OCI-LY7 (cell line): ENCODE results near the gene LARGE1. TPM values are rescaled to one million over a fixed set of nuclear protein-coding genes. Genes with fewer than 3 reads are reported as not detected.

ENCODE experiments used
- BruUV-seq: library from RNA; stranded (reverse); fragments of 400-500 nt; replicated peaks from 2 replicates; lab custom pipeline; 2021; lab: Mats Ljungman, UMichigan
- CTCF ChIA-PET: fragments of 300-600 bp; sonication (Branson Sonifier 250); formaldehyde crosslinking; loops from one replicate; lab custom pipeline; 2022; ENCODE audit warnings: antibody characterized with exemption; ENCODE audit not compliant: unreplicated experiment; lab: Charles Lee
- POLR2A ChIA-PET: fragments of 300-600 bp; sonication (Branson Sonifier 250); formaldehyde crosslinking; loops from one replicate; lab custom pipeline; 2022; ENCODE audit warnings: antibody characterized with exemption; lab: Charles Lee
- DNase-seq: peaks from one replicate; pipeline ENCODE4 v3.0.0-alpha.2; 2015; ENCODE audit warnings: low spot score
- H2AFZ ChIP-seq: fragments of 200-600 bp; sonication (generic), shearing (Covaris generic); 2 replicates; pipeline ENCODE4 v1.6.1; 2014; ENCODE audit warnings: mild to moderate bottlenecking, antibody characterized with exemption, low read length, moderate library complexity
- H3K27ac ChIP-seq: fragments of 200-600 bp; sonication (generic); 2 replicates; pipeline ENCODE4 v1.5.1; 2014; ENCODE audit warnings: mixed run types, low read depth, mild to moderate bottlenecking, moderate library complexity, low read length, inconsistent platforms; ENCODE audit not compliant: poor library complexity, severe bottlenecking
- H3K36me3 ChIP-seq: fragments of 200-600 bp; sonication (generic); 2 replicates; pipeline ENCODE4 v1.6.1; 2014; ENCODE audit warnings: mild to moderate bottlenecking, antibody characterized with exemption, low read length, moderate library complexity, mixed read lengths; ENCODE audit not compliant: insufficient read depth
- H3K4me1 ChIP-seq: fragments of 200-600 bp; sonication (generic); 2 replicates; pipeline ENCODE4 v1.5.1; 2014; ENCODE audit warnings: mild to moderate bottlenecking, low read length; ENCODE audit not compliant: insufficient read depth, poor library complexity, severe bottlenecking
- H3K4me2 ChIP-seq: fragments of 200-600 bp; sonication (generic); 2 replicates; pipeline ENCODE4 v1.6.1; 2014; ENCODE audit warnings: mild to moderate bottlenecking, low read length
- H3K4me3 ChIP-seq: fragments of 200-600 bp; sonication (generic); 2 replicates; pipeline ENCODE4 v1.5.1; 2014; ENCODE audit warnings: mild to moderate bottlenecking, low read depth, low read length; ENCODE audit not compliant: poor library complexity, severe bottlenecking
- H3K79me2 ChIP-seq: fragments of 200-600 bp; sonication (generic); 2 replicates; pipeline ENCODE4 v1.6.1; 2016; ENCODE audit warnings: low read depth, mild to moderate bottlenecking, low read length, moderate library complexity, mixed read lengths; ENCODE audit not compliant: insufficient read depth
- H3K9me2 ChIP-seq: fragments of 200-600 bp; sonication (generic); 2 replicates; pipeline ENCODE4 v1.6.1; 2016; ENCODE audit warnings: mild to moderate bottlenecking, low read length, mixed read lengths; ENCODE audit not compliant: insufficient read depth
- H3K9me3 ChIP-seq: fragments of 200-600 bp; sonication (generic); 2 replicates; pipeline ENCODE4 v1.6.1; 2014; ENCODE audit warnings: mild to moderate bottlenecking, mixed run types, low read length, mixed read lengths
- H4K20me1 ChIP-seq: fragments of 200-600 bp; sonication (generic); 2 replicates; pipeline ENCODE4 v1.6.1; 2014; ENCODE audit warnings: mild to moderate bottlenecking, antibody characterized with exemption, low read length, moderate library complexity, mixed read lengths; ENCODE audit not compliant: insufficient read depth
- CTCF ChIP-seq: fragments of 200-600 bp; sonication (generic); conservative IDR thresholded peaks from 2 replicates; pipeline ENCODE4 v1.5.1; 2014; ENCODE audit warnings: mild to moderate bottlenecking, antibody characterized with exemption, low read length, moderate library complexity, mixed read lengths
- EZH2phosphoT487 ChIP-seq: fragments of 200-600 bp; sonication (generic); IDR thresholded peaks from 2 replicates; pipeline ENCODE4 v1.6.1; 2018; ENCODE audit warnings: low read depth, borderline replicate concordance, mild to moderate bottlenecking, mixed run types, antibody characterized with exemption, low read length, moderate library complexity, mixed read lengths
- intact Hi-C: fragments of 100-400 bp; cut with micrococcal nuclease; formaldehyde crosslinking; loops from one replicate; pipeline ENCODE4 v1.10.0; 2022; ENCODE audit not compliant: unreplicated experiment
- total RNA-seq, 2 experiments: library from RNA; depleted of rRNA in 1 of 2; stranded (reverse); fragments of >200 nt in 1 of 2; shearing (Covaris generic) in 1 of 2; gene quantifications; 2 replicates each; pipeline ENCODE4 v1.2.3, GENCODE V29; 2014 to 2022

Gene LARGE1
- total RNA-seq, 2 experiments from 2014 or later, result 31.5 to 31.9 TPM

GRCh38 chr22:33903012-33903411 is 17.3 kb downstream of the LARGE1 start:
- no peak for DNase-seq
- Histone ChIP-seq H3K4me2 (no peak overlapping the region), H3K36me3 (no peaks in the 10 kb centered on the region), H3K27ac (no peak overlapping the region), H3K9me3 (no peaks in the 10 kb centered on the region), H4K20me1 (no peaks in the 10 kb centered on the region), H3K4me1 (peaks cover 8% of the 10 kb centered on the region), H3K4me3 (no peak overlapping the region), H2AFZ (no peak overlapping the region), H3K79me2 (no peaks in the 10 kb centered on the region), H3K9me2 (no peaks in the 10 kb centered on the region)
- no TSS peak for BruUV-seq
- POLR2A ChIA-PET, result no interaction called here
- TF ChIP-seq EZH2phosphoT487 (no peak), CTCF (no peak)
- CTCF ChIA-PET, result no interaction called here
- intact Hi-C loops, result no loop called here

GRCh38 chr22:33902073-33902472 is 18.2 kb downstream of the LARGE1 start:
- no TSS peak for BruUV-seq
- POLR2A ChIA-PET, result no interaction called here
- CTCF ChIA-PET, result no interaction called here

More at GRCh38 chr22:33902073-33902472, 18.2 kb downstream of the LARGE1 start:
- DNase-seq, result no peak
- no peaks in the 10 kb centered on the region for H4K20me1 ChIP-seq
- H3K27ac ChIP-seq, result no peak overlapping the region
- H3K4me3 ChIP-seq, result no peak overlapping the region
- intact Hi-C loops, result no loop called here
- no peaks in the 10 kb centered on the region for H3K9me2 ChIP-seq
- no peaks in the 10 kb centered on the region for H3K36me3 ChIP-seq
- no peaks in the 10 kb centered on the region for H3K79me2 ChIP-seq
- TF ChIP-seq CTCF (no peak), EZH2phosphoT487 (no peak)
- H3K4me1 ChIP-seq, result peaks cover 16% of the 10 kb centered on the region
- no peak overlapping the region for H2AFZ ChIP-seq
- H3K9me3 ChIP-seq, result no peaks in the 10 kb centered on the region
- H3K4me2 ChIP-seq, result no peak overlapping the region
